T-helper 9 cell (primary cell): ENCODE results near the gene ZNF277.

Source experiments
- DNase-seq: peaks from one replicate; pipeline ENCODE4 v3.0.0-alpha.2; 2020

The ZNF277 gene

DNA sequence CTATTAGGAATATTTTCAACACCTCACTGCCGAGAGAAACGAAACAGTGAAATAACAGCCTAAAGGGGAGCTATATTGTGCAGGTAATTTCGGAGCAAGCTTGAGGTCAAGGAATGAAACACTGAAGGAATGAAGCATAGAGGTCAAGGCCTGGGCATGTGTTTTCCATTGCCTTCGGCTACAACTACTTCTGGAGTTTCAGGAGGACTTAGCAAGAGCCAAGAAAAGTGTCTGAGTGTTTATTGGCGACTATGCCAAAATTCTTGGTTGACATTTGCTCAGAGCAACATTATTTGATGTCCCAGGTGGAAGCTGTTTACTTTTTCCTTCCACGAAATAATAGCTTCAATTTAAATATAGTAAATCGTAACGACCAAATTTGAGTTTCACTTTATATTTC, 154.2 kb downstream of the ZNF277 start:
- DNase-seq, result no peak

DNA sequence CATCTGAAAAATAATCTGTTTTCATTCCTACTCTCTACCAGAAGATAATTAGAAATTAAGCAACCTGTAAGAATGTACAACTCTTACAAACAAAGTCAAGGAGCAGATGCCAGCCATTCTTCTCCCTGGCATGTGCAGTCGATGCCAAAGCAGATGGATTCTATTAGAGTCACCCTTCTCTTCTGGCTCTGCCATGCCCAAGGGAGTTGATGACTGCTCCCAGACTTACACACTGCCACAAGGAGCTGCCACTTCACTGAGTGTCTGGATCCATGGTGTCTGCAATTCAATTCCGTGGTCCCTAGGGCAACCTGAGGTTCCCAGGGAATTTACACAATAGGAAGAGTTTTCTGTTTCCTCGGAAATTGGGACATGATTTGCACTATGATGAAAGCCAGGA, 154.7 kb downstream of the ZNF277 start:
- no peak for DNase-seq

- no peak for DNase-seq
Observed at GRCh38 chr7:112362053-112362650, 155.7 kb downstream of the ZNF277 start.

- DNase-seq, result no peak
Observed at GRCh38 chr7:112362731-112363131, 156.2 kb downstream of the ZNF277 start.

GRCh38 chr7:112364388-112364787, 157.9 kb downstream of the ZNF277 start:
- no peak for DNase-seq

DNA sequence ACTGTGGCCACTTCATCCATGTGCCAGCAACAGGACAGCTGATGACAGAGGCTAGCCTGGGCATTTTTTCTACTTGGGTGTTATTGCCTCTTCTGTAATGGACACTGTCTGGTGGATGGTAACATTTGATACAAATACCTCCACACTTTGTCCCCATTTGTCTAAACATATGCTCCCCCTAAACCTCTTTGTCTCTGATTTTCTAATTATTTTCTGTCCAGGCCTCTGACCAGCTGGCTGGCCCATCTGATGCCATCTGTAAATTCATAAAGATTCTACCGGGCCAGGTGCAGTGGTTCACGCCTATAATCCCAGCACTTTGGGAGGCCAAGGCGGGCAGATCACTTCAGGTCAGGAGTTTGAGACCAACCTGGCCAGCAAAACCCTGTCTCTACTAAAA, 159.1 kb downstream of the ZNF277 start:
- DNase-seq, result no peak

DNA sequence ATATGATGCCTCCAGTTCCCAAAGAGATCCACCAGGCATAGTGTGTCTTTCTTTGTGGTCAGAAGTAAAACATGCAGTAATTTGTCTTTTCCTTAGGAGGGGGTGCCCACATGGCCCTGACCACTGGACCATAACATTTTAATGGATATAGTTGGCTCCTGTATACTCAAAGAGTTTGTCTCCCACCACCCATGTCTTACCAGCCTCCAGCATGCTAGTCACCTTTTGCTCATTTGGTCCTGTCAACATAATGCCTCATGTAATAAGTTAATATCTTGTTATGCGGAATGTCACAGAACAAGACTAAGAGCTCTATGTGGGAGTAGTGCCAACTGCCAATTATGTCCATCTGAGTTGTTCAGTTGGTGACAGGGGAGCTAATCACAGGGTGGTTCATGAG, 160.4 kb downstream of the ZNF277 start:
- no peak for DNase-seq

DNA sequence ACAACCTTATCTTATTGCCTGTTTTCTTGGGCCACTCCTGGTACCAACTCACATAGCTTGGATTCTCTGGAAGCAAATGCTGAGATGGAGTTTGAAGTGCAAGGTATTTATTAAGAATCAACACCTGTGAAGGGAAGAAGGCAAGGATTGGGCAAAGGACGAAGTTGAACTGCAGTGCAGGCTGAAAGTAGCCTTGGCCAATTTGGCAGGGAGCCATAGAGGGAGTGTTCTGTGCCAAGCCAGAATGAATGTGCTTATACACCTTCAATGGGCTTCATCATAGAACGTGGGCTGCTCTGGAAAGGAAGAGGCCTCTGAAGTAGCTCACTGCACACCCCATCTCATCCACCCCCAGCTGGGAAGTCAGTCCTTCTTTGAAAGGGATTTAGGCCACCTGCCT, 163.9 kb downstream of the ZNF277 start:
- no peak for DNase-seq

DNA sequence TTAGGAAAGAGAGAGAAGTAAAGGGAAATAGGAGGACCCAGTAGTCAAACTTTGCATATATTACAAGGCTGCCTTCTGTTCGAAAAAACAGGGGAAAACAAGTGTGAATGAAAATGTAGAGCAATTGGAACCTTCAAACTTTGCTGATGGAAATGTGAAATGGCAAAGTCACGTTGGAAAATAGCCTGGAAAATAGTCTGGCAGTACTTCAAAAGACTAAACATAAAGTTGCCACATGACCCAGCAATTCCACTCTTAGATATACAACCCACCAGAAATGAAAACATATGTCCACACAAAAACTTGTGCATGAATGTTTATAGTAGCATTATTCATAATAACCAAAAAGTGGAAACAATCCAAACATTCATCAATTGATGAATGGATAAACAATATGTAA, 165.2 kb downstream of the ZNF277 start:
- no peak for DNase-seq

- no peak for DNase-seq
Observed at GRCh38 chr7:112372101-112372500, 165.6 kb downstream of the ZNF277 start.

DNA sequence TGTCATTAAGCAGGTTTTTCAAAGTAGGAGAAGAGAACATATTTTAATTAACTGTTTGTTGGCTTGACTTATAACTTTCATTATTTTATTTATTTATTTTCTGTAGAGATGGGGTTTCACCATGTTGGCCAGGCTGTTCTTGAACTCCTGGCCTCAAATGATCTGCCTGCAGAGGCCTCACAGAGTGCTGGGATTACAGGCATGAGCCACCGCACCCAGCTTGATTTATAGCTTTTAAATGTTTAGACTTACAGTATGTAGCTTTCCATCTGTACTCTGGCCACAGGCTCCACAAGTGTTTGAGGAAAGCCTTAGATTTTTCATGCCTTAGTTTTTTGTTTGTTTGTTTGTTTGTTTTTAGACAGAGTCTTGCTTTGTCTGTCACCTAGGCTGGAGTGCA, 171.1 kb downstream of the ZNF277 start:
- DNase-seq, result no peak

DNA sequence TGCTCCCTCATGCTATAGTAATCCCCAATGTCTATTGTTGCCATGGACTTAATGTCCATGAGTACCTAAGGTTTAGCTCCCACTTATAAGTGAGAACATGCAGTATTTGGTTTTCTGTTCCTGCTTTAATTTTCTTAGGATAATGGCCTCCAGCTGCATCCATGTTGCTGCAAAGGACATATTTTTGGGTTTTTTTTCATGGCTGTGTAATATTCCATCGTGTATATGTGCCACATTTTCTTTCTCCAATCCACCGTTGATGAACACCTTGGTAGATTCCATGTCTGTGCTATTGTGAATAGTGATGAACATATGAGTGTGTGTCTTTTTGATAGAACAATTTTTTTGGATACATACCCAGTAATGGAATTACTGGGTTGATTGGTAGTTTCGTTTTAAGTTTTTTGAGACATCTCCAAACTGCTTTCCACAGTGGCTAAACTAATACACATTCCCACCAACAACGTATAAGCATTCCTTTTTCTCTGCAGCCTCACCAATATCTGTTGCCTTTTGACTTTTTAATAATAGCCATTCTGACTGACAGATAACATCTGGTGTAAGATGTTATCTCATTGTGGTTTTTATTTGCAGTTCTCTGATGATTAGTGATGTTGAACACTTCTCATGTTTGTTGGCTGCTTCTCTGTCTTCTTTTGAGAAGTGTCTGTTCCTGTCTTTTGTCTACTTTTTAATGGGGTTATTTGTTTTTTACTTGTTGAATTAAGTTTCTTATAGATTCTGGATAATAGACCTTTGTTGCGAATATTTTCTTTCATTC, 175.0 kb downstream of the ZNF277 start:
- DNase-seq, result no peak

DNA sequence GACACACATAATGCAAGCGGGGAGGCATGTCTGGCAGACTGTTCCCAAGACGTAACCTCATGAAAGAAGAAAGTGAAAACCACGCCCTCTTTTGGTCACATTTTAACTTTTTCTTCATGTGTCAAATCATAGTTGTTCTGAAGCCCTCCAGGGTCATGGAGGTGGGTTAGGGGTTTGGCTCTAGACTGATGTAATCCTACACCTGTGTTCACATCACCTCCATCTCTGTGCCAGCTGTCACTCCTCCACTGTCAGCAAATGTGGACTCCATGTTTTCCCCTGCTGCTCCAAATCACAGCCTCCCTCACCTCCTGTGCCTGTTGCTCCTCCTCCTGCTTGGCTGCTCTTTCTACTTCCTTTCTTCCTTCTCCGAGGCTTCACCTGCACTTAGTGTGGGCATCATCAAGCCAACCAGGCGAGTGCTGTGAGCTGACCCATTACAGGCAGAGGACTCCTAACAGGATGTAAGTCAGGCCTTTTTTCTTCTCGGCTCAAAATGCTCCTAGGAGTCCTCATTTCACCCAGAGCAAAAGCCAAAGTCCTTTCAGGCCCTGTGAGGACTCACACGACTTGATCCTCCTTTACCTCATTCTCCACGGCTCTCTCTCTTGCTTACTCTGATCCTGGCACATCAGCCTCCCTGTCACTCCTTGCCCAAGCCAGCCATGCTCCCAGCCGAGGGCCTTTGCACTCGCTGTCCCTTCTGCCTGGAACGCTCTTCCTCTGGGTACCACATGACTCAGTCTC, 177.3 kb downstream of the ZNF277 start:
- no peak for DNase-seq

GRCh38 chr7:112385516-112385915, 179.0 kb downstream of the ZNF277 start:
- DNase-seq, result no peak

GRCh38 chr7:112386619-112387018, 180.1 kb downstream of the ZNF277 start:
- no peak for DNase-seq

DNA sequence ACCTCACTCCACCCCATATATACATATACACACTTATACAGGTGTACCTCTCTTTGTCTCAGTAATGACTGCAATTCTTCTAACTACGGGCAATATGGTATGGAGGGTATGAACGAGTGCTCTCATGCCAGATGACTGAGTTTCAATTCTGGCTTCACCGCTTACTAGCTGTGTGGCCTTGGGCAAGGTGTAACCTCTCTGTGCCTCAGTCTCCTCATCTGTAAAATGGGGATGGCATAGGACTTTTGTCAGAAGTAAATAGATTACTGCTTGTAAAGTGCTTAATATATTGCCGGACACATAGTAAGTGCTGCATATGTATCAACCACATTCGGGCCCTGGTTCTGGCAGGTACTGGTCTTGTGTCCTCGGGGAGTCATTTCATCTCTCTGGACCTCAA, 183.7 kb downstream of the ZNF277 start:
- DNase-seq, result no peak

- DNase-seq, result peak; percentile 26
Observed at GRCh38 chr7:112391079-112391821, 184.8 kb downstream of the ZNF277 start.

DNA sequence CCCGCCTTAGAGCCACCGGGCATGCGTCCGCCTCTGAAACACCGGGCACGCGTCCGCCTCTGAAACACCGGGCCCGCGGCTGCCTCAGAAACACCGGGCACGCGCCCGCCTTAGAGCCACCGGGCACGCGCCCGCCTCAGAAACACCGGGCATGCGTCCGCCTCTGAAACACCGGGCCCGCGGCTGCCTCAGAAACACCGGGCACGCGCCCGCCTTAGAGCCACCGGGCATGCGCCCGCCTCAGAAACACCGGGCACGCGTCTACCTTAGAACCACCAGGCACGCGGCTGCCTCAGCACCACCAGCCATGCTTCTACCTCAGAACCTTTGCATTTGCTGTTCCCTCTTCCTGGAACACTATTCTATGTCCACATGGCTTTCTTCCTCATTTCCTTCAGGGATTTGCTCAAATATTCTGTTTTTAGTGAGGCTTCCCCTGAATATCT, 185.4 kb downstream of the ZNF277 start:
- DNase-seq, result peak; percentile 57
